ENCODE data around the gene GRK2.

GRCh38 chr11:67287355-67288197 is 21.3 kb downstream of the GRK2 start:
- TF ChIP-seq CTCF (IDR thresholded peaks at IDR 0.05) = no peak
- TF ChIP-seq POLR2AphosphoS5 (IDR thresholded peaks at IDR 0.05) = no peak
